Hematopoietic multipotent progenitor cell treated with erythropoietin and hydrocortisone succinate and interleukin-3 and kit ligand, for 6 days (in vitro differentiated cells): ENCODE data around the gene GREM2.

ENCODE experiments used
- DNase-seq: peaks from one replicate; pipeline ENCODE4 v3.0.0-alpha.2; 2015

The GREM2 gene

DNA sequence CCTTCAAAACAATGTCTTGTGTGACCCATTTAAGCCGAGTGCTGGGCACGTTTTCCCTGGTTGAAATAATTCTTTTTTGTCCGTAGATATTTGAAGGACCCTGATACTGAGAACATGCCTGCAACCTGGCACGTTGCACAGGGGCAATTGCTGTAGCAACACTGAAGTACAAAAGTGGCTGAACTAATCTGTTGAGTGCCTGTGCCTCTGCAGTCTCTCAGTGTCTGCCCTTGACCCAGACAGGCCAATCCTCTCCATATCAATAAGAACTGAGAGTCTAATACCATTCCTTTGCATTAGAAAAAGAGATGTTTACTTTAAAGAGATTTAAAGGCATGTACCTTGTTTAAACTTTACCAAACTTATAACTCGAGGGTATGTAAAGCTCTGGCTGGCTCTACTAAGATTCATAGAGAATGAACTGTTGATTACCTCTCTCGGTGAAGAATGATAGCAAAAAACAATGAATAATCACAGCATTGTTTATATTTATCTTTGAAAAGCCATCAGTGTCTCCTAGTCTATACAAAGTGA, 2.4 kb downstream of the GREM2 start:
- DNase-seq = no peak

DNA sequence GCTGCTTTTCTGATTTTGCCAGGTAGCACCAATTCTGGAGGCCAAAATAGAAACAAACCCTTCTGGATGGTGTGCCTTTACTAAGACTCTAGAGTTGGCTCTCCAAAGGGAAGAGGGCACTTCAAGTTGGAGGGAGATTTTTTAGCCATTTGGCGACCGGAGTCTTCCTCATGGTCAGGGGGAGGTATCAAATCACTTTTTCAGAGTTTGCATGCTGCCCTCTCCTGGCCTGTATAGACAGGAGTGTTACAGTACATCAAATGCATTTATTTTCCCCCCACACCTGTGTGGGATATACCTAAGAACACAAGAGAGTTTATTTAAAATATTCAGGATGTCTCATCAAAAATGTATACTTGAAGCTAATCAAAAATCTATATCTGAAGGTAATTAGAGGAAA, 3.2 kb downstream of the GREM2 start:
- no peak for DNase-seq

DNA sequence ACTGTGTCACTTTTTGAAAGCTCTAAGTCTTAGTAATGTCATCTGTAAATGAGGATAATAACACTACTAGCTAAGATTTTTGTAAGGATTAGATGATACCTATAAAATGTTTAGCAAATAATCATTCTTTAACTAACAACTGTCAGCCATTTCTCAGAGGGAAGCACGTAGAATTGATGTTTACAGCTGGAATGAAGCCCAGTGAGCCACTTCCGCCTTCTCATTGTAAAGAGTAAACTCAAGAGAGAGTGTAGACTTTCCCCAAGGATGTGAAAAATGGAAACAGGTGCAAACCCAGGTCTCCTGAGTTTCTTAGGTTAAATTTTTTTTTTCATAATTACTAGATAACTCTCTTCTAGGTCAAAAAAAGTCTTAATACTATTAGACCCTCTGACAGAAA, 4.9 kb downstream of the GREM2 start:
- DNase-seq = no peak

DNA sequence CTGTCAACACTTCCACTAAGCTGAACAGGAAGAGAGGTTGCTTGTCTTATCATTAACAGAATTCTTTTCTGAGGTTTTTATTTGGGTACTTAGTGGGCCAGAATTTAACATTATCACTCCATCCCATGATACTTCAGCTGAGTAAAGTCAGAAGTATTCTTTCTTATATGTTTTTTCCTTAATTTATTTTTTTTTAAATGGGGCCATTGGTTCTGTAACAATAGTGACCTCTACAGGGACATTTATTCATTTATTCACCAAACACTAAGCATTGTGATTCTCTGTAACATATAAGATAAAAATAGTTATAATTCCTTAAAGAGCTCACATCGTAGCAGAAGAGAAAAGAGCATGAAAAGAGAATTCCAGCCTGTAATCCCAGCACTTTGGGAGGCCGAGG, 9.8 kb downstream of the GREM2 start:
- no peak for DNase-seq

DNA sequence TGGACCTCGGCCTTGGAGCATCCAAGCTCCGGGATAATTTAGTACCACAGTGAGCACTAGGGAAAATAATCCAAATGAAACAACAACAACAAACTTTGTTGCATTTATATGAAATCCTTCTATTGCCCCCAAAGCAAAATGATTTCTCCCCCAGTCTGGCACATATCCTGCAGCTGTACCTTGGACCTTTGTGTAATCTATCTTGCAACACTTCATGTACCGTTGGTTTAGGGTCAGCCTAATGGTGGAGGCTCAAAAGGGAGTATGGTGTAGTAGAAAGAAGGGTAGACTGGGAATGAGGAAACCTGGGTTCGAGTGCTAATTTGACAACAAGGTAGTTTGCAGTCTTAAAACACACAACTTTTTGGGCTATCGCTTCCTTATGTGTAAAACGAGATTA, 12.1 kb downstream of the GREM2 start:
- DNase-seq = no peak

DNA sequence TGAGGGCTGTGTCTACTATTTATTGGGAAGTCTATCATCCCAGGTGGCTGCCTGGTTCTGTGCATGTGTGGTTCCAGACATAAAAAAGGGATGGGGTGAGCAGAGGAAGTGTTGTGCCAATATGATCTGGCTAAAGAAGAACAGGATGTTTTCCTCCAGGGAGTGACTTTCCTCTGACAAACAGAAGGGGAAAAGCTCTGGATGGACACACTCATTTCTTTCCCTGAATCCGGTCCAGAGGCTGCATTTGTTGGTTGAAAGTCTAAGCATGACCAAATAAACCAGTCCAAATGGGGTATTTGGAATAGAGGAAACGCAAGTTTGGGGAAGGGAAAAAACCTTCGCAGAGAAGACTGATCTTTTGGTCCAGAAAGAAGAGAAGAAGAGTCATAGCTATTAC, 12.7 kb downstream of the GREM2 start:
- no peak for DNase-seq

DNA sequence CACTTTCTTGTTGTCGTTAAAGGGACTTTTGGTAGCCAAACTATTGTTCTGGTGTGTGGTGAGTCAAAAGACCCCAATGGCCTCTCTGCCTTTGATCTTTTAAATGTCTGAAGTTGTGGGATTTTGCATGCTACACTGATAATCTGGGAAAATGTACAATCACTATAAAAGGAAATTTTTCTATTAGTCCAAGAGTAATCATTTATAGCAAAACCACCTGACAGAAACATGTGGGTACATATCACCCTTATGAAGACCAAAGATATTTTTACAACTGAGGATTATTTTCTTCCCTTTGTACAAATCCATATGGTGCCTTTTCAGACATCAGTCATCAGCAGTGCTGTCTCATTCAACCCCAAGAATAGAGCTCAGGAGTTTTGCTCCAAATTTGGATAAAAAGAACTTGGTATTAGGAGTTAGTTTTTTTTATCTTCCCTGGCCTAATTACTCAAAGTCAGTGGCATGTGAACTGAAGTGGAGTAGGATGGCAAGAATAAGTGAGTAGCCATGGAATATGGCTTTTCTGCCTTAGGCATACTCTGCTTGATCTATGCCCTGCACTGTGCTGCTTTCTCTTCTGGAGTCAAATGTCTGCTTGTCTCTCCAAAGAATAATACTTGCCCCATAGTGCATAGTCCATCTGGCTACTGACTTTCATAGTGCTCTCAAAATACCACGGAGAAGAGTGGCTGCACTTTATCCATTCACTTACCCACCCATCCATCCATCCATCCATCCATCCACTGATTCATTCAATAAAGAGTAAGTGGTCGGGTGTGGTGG, 13.5 kb downstream of the GREM2 start:
- DNase-seq = no peak

DNA sequence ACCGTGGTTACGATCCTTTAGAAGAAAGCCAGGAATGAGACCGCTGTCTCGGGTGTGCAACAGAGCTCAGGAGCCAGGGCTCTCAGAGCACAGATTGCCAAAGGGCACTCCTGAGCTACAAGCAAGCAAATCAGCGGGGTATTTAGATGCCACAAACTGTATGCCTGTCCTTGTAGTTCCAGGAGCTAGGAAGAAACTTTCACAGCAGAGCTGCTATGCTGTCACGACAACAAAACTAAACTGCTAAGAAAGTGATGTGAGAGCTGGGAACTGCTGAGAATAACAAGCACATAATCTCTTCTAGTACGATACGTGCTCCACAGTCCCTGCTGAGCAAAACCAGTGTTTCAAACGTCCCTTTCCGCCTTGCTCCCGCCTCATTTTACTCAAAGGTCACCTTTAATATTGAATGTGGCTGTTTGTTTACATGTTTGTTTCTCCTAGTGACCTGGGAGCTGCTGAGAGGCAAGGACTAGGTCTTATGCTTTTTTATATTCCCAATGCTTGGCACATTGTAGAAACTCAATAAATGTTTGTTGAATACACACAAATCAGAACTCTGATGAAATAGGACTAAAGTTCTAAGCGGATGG, 14.7 kb downstream of the GREM2 start:
- no peak for DNase-seq

DNA sequence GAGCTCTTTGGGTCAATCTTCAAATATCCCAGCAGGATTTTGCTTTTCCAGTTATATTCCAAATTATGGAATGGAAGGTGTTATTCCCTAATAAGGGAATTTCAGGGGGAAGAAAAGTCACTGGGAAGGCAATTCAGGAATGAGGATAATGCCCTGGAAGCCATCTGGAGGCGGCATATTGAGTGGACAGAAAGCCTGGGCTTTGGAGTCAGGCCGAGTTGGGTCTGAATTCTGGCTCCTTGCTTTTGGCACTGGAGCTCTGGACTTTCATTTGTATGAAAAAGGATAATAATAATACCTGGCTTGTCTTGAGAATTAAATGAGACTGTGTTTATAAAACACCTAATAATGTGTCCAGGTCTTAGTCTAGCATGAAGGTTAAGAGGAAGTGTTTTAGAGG, 16.5 kb downstream of the GREM2 start:
- DNase-seq = no peak

DNA sequence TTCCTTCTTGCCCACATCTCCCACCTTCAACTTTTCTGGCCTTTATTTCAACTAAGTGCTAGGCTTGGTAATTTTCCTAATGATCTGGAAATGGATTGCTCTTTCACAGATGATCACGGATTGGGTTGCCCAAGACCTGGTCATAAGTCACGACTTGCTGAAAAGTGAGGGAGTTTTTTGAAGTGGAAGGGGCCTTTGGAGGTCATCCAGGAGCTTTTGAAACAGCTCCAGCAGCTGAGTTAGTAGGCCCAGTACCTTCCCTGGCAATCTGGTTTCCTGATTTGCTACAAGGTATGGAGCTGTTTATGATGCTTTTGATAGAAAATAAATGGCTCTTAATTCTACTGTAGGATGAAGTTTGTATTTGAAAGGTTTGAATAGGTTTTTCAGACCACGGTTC, 20.4 kb downstream of the GREM2 start:
- DNase-seq = no peak

DNA sequence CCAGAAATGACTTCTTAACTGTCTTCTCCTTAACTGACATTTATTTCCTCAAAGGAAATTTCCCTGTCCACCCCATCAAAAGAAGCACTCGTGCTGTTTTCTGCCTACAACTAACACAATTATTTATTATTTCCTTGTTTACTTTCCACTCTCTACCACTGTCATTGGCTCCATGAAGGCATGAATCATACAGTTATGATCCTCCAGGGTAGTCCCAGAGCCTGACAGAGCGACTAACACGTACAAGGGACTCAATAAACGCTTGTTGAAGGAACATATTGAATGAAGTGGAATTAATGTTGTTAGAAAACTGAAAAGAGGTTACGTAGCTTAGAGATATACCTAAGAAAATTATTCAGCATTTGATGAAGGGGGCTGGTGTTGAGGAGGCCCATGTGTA, 20.9 kb downstream of the GREM2 start:
- DNase-seq = no peak

DNA sequence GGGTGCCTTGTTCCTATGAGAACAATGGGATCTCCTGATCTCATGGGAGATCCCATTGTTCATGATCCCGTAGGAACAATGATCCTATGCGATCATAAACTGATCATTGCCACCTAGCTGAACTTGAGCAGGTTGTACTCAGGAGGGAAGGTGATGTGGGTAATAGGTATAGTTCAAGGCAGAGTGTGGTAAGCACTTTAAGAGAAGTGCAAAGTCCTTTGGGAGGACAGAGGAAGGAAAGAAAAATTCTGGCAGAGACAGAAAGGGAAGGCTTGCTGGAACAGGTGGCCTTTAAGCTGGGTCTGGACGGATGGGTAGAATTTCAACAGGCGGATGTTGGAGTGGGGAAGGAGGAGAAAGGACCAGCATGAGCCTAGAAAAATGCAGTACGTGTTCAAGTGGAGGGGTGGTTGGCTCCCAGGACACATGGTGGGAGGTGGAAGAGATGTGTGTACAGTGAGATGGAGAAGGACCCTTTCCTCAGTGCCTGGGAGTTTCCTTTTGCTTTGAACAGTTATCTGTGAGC, 22.3 kb downstream of the GREM2 start:
- DNase-seq = no peak

DNA sequence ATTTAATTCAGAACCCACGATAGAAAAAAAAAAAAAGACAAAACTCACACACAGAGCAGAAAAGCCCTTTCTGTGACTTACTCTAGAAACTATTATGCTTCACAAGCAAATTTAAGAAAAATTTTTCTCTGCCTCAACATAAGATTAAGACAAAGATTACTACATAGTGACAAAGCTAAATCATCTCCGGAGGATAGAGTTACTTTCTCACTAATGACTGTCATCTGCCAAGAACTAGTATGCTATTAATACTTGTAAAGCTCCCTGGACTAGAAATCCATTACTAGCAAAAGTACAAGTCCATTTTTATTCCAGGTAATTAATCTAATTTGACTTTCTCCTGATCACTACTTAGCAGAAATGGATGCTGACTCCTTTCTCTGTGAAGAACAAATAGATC, 25.9 kb downstream of the GREM2 start:
- DNase-seq = no peak

DNA sequence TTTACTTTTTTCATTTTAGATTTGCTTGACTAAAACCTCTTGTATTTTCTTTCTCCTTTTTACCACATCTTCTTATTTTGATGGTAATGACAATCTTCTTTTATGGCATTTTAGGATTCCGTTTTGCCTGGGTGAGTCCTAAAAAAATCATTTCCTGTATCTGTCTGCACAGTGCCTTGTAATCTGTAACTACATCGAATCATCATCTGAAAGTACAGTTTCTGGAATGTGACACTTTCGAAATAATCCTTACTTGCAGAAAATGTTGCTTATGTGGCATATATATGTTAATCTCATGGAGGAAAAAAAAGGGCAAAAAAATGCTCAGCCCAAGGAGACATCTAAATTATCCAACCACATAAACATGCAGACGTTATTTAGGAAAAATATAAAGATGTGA, 29.0 kb downstream of the GREM2 start:
- DNase-seq = no peak

DNA sequence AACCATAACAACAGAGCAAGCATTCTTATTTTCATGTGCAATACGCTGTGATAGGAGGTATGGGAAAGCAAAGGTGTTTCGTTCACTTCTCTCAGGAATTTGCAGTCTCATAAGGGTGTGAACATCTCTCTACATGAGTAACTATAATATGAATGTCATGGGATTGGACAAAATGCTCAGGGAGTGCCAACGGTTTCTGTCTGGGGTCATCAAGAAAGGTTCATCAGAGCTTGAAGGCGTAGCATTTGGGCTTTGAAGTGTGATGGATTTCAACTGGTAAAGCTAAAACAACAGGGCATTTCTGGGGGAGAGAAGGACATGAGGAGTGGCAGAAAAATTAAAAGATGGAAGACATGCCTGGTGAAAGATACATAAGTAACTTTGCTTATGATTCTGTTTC, 32.4 kb downstream of the GREM2 start:
- DNase-seq = no peak

DNA sequence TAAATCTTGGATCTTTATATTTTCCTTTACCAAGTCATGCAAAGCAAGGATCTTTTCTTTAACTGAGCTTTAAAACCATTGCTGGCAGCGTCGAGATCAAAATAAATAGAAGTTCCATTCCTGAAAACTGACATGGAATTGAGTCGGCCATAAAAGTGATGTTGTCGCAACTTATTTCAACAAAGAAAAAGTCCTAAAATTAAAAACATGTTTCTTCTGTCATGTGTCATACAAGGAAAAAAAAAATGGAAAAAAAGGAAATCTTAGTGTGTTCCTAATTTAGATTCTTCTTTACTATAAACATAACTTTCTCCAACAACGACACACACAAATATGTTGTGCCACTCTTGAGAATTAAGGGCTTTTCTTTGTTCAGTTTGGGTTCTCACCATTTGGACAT, 34.9 kb downstream of the GREM2 start:
- DNase-seq = no peak

DNA sequence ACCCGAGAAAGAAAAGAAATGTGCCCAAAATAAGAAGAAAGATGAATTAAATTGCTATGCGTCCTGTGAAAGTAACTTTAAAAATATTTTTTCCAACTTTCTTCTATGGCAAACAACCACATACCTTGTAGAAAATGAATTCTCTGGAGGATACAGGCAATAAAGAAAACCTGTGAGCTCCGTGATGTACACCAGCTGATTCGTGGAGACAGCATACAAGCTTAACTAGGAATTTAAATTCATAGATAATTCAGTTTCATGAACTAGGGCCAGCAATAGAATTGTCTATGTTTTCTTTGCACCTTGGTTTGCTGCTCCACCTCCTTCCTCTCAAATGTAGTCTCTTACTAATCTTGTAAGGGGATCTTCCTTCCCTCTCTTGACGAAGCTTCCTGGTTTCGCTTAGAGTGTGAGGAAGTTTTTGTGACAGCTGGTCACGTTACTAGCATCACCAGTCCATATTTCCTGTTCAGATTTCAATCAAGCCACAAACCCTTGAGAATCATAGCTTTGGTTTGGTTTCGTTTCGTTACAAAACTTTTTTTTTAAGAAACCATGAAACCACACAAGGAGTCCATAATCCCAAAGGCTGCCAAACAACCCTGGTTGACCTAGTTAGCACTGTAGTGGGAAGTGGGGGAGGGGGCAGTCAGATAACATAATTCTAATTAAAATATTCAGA, 35.8 kb downstream of the GREM2 start:
- peak; percentile 23 for DNase-seq

DNA sequence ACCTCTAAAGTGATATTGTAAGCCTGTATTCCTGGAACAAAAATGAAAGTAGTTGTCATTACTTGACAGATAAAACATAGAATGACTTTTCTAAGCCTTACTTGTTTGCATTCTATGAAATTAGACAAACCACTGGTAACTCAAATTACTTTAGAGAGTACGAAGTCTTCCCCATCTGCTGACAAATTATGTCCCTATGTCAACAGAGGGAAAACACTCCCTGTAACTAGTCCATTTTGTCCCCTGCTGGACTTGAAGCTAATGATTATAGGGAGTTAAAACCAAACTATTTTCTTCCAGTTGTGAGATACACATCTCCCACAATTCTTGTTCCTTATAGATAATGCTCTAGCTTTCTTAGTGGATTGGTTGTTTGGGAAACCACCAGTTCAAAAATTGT, 39.6 kb downstream of the GREM2 start:
- no peak for DNase-seq

DNA sequence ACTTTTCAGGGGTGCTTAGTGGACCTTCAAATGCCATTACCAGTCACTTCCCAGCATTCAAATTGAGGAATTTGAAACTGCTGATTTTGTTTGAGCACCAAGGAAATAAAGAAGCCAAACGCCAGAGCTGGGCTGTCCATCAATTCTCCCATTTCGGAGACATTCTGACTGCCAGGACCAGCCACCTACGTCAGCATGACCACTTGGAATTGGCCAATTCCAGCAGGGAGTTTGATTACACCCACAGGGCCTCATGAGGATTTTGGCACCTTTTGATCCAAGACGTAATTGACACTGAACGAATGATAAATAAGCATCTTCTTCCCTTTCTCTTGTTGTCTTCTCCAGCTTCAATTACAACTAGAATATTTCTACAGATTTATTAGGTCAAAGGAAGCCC, 40.2 kb downstream of the GREM2 start:
- no peak for DNase-seq

DNA sequence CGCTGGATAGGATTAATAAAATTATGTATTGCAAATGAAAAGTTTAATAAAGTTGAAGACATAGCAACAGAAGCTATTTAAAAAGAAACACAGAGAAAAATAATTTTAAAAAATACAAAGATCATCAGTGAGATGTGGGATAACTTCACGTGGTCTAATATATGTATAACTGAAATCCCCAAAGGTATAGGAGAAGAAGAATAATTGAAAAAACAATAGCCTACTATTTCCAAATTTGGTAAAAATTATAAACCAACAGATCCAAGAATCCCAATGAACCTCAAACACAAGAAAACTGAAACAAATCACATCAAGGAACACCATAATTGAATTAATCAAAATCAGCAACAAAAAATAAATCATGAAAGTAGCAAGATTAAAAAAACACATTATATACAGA, 44.9 kb downstream of the GREM2 start:
- DNase-seq = no peak

DNA sequence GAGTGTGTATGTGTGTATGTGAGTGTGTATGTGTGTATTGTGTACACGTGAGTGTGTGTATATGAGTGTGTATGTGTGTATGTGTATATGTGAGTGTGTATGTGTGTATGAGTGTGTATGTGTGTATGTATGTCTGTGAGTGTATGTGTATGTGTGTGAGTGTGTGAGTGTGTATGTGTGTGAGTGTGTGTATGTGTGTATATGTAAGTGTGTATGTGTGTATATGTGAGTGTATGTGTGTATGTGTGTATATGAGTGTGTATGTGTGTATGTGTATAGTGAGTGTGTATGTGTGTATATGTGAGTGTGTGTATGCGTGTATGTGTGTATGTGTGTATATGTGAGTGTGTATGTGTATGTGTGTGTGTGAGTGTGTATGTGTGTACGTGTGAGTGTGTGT, 49.2 kb downstream of the GREM2 start:
- no peak for DNase-seq

DNA sequence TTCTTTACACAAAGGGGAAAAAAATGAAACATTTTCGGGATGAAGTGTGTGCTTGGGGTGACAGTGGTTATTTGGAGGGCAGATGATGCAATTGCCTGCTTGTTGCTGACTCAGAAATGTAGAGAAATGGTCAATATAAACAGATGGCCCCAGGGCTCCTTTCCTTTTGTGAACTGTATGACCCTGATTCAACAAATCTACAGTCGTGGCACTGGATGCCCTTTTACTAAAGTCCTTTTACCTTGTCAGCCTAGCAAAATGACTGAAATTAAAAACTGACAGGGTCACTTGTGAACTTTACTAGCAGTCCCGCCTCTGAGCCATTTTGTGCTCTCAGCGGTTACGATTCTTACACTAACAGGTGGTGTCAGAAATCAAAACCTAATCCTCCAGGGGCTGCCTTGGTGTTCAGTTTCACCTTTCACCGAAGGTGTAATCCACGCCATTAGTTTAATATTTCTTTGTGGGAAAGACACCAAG, 49.8 kb downstream of the GREM2 start:
- DNase-seq = no peak

DNA sequence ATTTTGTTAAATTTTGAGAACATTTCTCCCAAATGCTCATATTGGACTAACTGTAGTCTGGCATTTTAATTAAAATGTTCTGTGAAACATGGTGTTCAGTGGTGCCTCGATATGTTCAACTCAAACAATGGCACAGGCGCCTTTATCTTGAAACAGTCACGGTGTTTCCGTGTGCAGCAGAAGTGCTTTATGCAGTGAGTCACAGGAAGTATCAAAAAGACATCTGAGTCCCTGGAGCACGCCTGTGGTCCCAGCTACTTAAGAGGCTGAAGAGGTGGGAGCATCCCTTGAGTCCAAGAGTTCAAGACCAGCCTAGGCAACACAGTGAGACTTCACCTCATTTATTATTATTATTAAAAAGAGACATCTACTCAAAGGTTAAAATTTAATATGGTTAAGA, 52.2 kb downstream of the GREM2 start:
- DNase-seq = no peak

DNA sequence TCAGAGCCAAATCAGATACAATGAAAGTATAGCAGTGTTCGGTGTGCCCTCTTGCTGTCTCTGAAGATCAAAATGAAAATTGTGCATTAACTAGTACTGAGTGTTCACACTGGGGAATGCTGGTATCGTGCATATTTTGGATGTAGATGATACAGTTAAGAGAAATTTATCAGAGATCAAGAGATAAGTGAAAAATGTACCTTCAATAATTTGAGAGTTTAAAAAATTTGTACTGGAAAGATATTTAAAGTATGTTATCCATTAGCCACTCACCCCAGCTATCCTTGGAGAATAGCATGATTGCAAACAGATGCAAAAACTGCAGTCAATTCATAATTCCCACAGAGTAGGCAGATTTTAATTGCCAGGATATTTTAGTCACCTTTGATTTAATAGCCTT, 56.4 kb downstream of the GREM2 start:
- no peak for DNase-seq
